H1 (cell line): ENCODE measurements around the gene KRTAP12-4. TPM values are rescaled to one million over a fixed set of nuclear protein-coding genes. Genes with fewer than 3 reads are reported as not detected.

Experiments
- CTCF ChIA-PET: fragments of 300-600 bp; sonication (Branson Sonifier 250); formaldehyde crosslinking; loops from one replicate; lab custom pipeline; 2021; ENCODE audit not compliant: partially characterized antibody; lab: Charles Lee
- POLR2A ChIA-PET: fragments of 300-600 bp; sonication (Branson Sonifier 250); formaldehyde crosslinking; loops from one replicate; lab custom pipeline; 2021; ENCODE audit warnings: inconsistent platforms; ENCODE audit not compliant: partially characterized antibody; lab: Charles Lee
- DNase-seq, 2 experiments: peaks; one replicate each; pipeline versions ENCODE4 v3.0.0 to v3.0.0-alpha.2; 2010 to 2022; ENCODE audit warnings: low spot score in 2 of 2, low read depth in 1 of 2, mixed read lengths in 1 of 2
- FAIRE-seq: peaks from 2 replicates; lab custom pipeline; 2011; peaks lifted over from hg19 to GRCh38; lab: Jason Lieb, UNC
- H2AFZ ChIP-seq: 2 replicates; pipeline ENCODE4 v1.8.1; 2012; ENCODE audit warnings: low read length, inconsistent platforms
- H2AK5ac ChIP-seq: 2 replicates; pipeline ENCODE4 v1.6.1; 2013; ENCODE audit warnings: low read depth, low read length
- H2BK120ac ChIP-seq: replicated peaks from 2 replicates; pipeline ENCODE3; 2013; ENCODE audit warnings: low read depth, low read length, inconsistent platforms
- H2BK12ac ChIP-seq: 2 replicates; pipeline ENCODE4 v1.6.1; 2013; ENCODE audit warnings: low read depth, low read length
- H2BK15ac ChIP-seq: 2 replicates; pipeline ENCODE4 v1.6.1; 2013; ENCODE audit warnings: low read length
- H2BK20ac ChIP-seq: 2 replicates; pipeline ENCODE4 v1.6.1; 2013; ENCODE audit warnings: low read length
- H2BK5ac ChIP-seq: 2 replicates; pipeline ENCODE4 v1.6.1; 2013; ENCODE audit warnings: low read depth, low read length
- H3K14ac ChIP-seq: 2 replicates; pipeline ENCODE4 v1.6.1; 2013; ENCODE audit warnings: inconsistent platforms; ENCODE audit not compliant: insufficient read length
- H3K18ac ChIP-seq: 2 replicates; pipeline ENCODE4 v1.6.1; 2013; ENCODE audit warnings: low read length; ENCODE audit errors: extremely low read depth
- H3K23ac ChIP-seq: 2 replicates; pipeline ENCODE4 v1.6.1; 2013; ENCODE audit warnings: inconsistent platforms; ENCODE audit not compliant: insufficient read length
- H3K23me2 ChIP-seq: 2 replicates; pipeline ENCODE4 v1.6.1; 2013; ENCODE audit warnings: low read depth, low read length
- H3K27ac ChIP-seq: 2 replicates; pipeline ENCODE4 v1.6.1; 2011; ENCODE audit warnings: low read depth, low read length, inconsistent platforms
- H3K27me3 ChIP-seq, 4 experiments: replicated peaks in 1 of 4; 1 replicate in 1 of 4; 2 replicates in 3 of 4; pipeline versions ENCODE4 v1.6.1 to v1.8.1; 2011 to 2013; ENCODE audit warnings: low read length in 3 of 4, mild to moderate bottlenecking in 3 of 4, inconsistent platforms in 2 of 4, mixed read lengths in 2 of 4, moderate library complexity in 1 of 4; ENCODE audit not compliant: control insufficient read depth in 3 of 4, insufficient read depth in 3 of 4; ENCODE audit errors: extremely low read depth in 1 of 4
- H3K36me3 ChIP-seq, 4 experiments: 2 replicates each; pipeline versions ENCODE4 v1.6.1 to v1.8.1; 2011 to 2013; ENCODE audit warnings: mild to moderate bottlenecking in 4 of 4, low read length in 3 of 4, moderate library complexity in 2 of 4, control low read depth in 1 of 4, inconsistent platforms in 1 of 4; ENCODE audit not compliant: insufficient read depth in 4 of 4, control insufficient read depth in 2 of 4
- H3K4ac ChIP-seq: replicated peaks from 2 replicates; pipeline ENCODE3; 2013; ENCODE audit warnings: low read length, low read depth, mixed read lengths, inconsistent platforms; ENCODE audit not compliant: insufficient read length
- H3K4me1 ChIP-seq, 4 experiments: replicated peaks in 1 of 4; 1 replicate in 1 of 4; 2 replicates in 3 of 4; pipeline versions ENCODE4 v1.6.1 to v1.8.1; 2011 to 2013; ENCODE audit warnings: low read length in 3 of 4, inconsistent platforms in 2 of 4, mixed read lengths in 1 of 4; ENCODE audit not compliant: insufficient read depth in 4 of 4, control insufficient read depth in 3 of 4
- H3K4me2 ChIP-seq, 2 experiments: 2 replicates each; pipeline versions ENCODE4 v1.6.1 to v1.8.1; 2011 to 2013; ENCODE audit warnings: low read depth in 2 of 2, low read length in 2 of 2, control low read depth in 1 of 2, inconsistent platforms in 1 of 2, mild to moderate bottlenecking in 1 of 2; ENCODE audit not compliant: insufficient read depth in 1 of 2
- H3K4me3 ChIP-seq, 4 experiments: fragments of 200-600, 300-600 bp in 1 of 4; sonication (generic), shearing (Covaris generic), sonication (Bioruptor Twin) in 1 of 4; 2 replicates each; pipeline versions ENCODE4 v1.5.1 to v1.8.1; 2011 to 2016; ENCODE audit warnings: low read length in 4 of 4, low read depth in 3 of 4, control low read depth in 2 of 4, inconsistent platforms in 2 of 4, mild to moderate bottlenecking in 2 of 4, mixed read lengths in 1 of 4, moderate library complexity in 1 of 4; ENCODE audit not compliant: insufficient read depth in 2 of 4; ENCODE audit errors: extremely low read depth in 1 of 4
- H3K56ac ChIP-seq: replicated peaks from 2 replicates; pipeline ENCODE3; 2013; ENCODE audit warnings: low read depth, mild to moderate bottlenecking, mixed read lengths, low read length, inconsistent platforms; ENCODE audit not compliant: insufficient read length
- H3K79me1 ChIP-seq: 2 replicates; pipeline ENCODE4 v1.6.1; 2013; ENCODE audit warnings: low read depth, low read length, control low read depth
- H3K79me2 ChIP-seq, 2 experiments: 2 replicates each; pipeline versions ENCODE4 v1.6.1 to v1.8.1; 2012 to 2013; ENCODE audit warnings: low read length in 2 of 2, mild to moderate bottlenecking in 2 of 2, inconsistent platforms in 1 of 2; ENCODE audit not compliant: insufficient read depth in 2 of 2, control insufficient read depth in 1 of 2
- H3K9ac ChIP-seq, 4 experiments: replicated peaks in 1 of 4; 1 replicate in 1 of 4; 2 replicates in 3 of 4; pipeline versions ENCODE4 v1.6.1 to v1.8.1; 2011 to 2013; ENCODE audit warnings: low read depth in 3 of 4, low read length in 3 of 4, control low read depth in 2 of 4, mild to moderate bottlenecking in 2 of 4, moderate library complexity in 2 of 4, inconsistent platforms in 1 of 4; ENCODE audit errors: extremely low read depth in 1 of 4
- H3K9me3 ChIP-seq, 2 experiments: 2 replicates each; pipeline versions ENCODE4 v1.6.1 to v1.8.1; 2012 to 2013; ENCODE audit warnings: mild to moderate bottlenecking in 2 of 2, moderate library complexity in 2 of 2, control low read depth in 1 of 2, inconsistent platforms in 1 of 2, low read depth in 1 of 2, low read length in 1 of 2, mixed read lengths in 1 of 2; ENCODE audit not compliant: insufficient read depth in 2 of 2
- H4K20me1 ChIP-seq, 2 experiments: replicated peaks in 1 of 2; 2 replicates each; pipeline versions ENCODE3 to v1.8.1; 2011 to 2013; ENCODE audit warnings: inconsistent platforms in 2 of 2, low read length in 2 of 2, mild to moderate bottlenecking in 1 of 2; ENCODE audit not compliant: insufficient read depth in 2 of 2, control insufficient read depth in 1 of 2
- H4K5ac ChIP-seq: 2 replicates; pipeline ENCODE4 v1.6.1; 2013; ENCODE audit warnings: low read length, low read depth, mixed read lengths, inconsistent platforms; ENCODE audit not compliant: insufficient read length
- H4K8ac ChIP-seq: 2 replicates; pipeline ENCODE4 v1.8.0; 2013; ENCODE audit warnings: mild to moderate bottlenecking, moderate library complexity, low read length, inconsistent platforms; ENCODE audit not compliant: insufficient read depth; ENCODE audit errors: extremely low read depth
- H4K91ac ChIP-seq: replicated peaks from 2 replicates; pipeline ENCODE3; 2013; ENCODE audit warnings: low read length, mixed read lengths, inconsistent platforms; ENCODE audit not compliant: insufficient read length
- KDM4A ChIP-seq: IDR thresholded peaks from one replicate; pipeline ENCODE4 v1.7.1; 2012; ENCODE audit warnings: low read depth, mild to moderate bottlenecking, moderate library complexity, low read length, inconsistent platforms; ENCODE audit not compliant: severe bottlenecking
- WGBS, 2 experiments: shearing (Covaris generic) in 1 of 2; methylation state at CpG; one replicate each; pipeline versions ENCODE4 v1.1.6 to v1.1.7; 2013 to 2015; ENCODE audit warnings: low lambda C conversion rate in 2 of 2, mixed read lengths in 2 of 2, inconsistent platforms in 1 of 2, low coverage in 1 of 2, missing lambda C conversion rate in 1 of 2; ENCODE audit not compliant: insufficient replicate concordance in 2 of 2, insufficient coverage in 1 of 2, insufficient read length in 1 of 2; ENCODE audit errors: extremely low coverage in 1 of 2, missing lambda C conversion rate in 1 of 2; 5-methylcytosine and 5-hydroxymethylcytosine counted together
- polyA plus RNA-seq, 7 experiments: library from polyadenylated mRNA; depleted of rRNA in 3 of 7; stranded (reverse) in 5 of 7; unstranded in 2 of 7; fragments of >200 nt in 5 of 7; fragments of 200-250 nt in 2 of 7; gene quantifications; 1 replicate in 5 of 7; 2 replicates in 1 of 7; 4 replicates in 1 of 7; pipeline versions ENCODE4 v1.2.1 to v1.2.3, GENCODE V29; 2011 to 2013; ENCODE audit warnings: missing spikeins in 2 of 7, mixed read lengths in 2 of 7
- total RNA-seq: library from RNA; stranded (reverse); fragmentation: NEBNext Ultra II Directional; extraction: Animal tissue kit (Norgen Biotek cat#: 25700); gene quantifications from 2 replicates; pipeline ENCODE4 v1.2.1, GENCODE V29; 2021

KRTAP12-4 gene
- total and polyA plus RNA-seq, 2 of the 8 experiments (the other 6 are each of a cell fraction or from before 2014, with no cell fraction given), result not detected

DNA sequence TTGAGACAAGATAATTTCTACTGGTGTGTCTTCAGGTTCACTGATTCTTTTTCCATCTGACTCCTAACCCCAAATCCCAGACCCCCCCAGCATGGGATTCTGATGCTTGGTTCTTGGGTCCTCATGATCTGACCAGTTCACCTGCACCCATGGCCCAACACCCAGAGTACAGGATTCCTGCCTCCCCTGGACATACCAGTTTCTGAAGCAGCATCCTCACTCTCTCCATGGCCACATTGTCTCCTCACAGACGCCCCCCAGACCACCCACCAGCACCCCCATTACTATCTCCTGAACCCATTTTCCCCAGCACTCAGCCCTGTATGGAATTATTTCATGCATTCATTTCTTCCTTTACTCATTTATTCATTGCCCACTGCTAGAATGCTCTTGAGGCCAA lies 2.4 kb upstream of the KRTAP12-4 start:
- FAIRE-seq, result no peak
- no peak for TF ChIP-seq KDM4A

More for the DNA sequence above, 2.4 kb upstream of the KRTAP12-4 start:
- peaks cover 0 to 9% (median 3%) of the 10 kb centered on the region in 4 experiments; a peak in 5 of 7 replicates for H3K4me1 ChIP-seq
- no peaks in the 10 kb centered on the region for H3K79me1 ChIP-seq
- no peak overlapping the region for H4K5ac ChIP-seq
- peaks cover 0 to 2% (median 0%) of the 10 kb centered on the region in 4 experiments; a peak in 1 of 7 replicates for H3K27me3 ChIP-seq
- no peak overlapping the region for H3K9ac ChIP-seq
- H3K18ac ChIP-seq, result no peak overlapping the region
- H2BK5ac ChIP-seq, result no peak overlapping the region
- no peak overlapping the region for H2BK120ac ChIP-seq
- H2BK20ac ChIP-seq, result no peak overlapping the region
- H2BK12ac ChIP-seq, result no peak overlapping the region
- H3K23ac ChIP-seq, result no peak overlapping the region
- H3K4me3 ChIP-seq, result no peak overlapping the region
- H3K27ac ChIP-seq, result no peak overlapping the region
- H3K79me2 ChIP-seq, result no peaks in the 10 kb centered on the region
- H3K4me2 ChIP-seq, result no peak overlapping the region
- no peak overlapping the region for H2BK15ac ChIP-seq
- H3K23me2 ChIP-seq, result no peaks in the 10 kb centered on the region
- ChIA-PET CTCF (no interaction called here), POLR2A (no interaction called here)
- 78% methylated on average over 1 of the region's 1 CpG; no CpG with 5 or more reads in 1 of the 2 experiments for WGBS, 2 experiments
- no peak overlapping the region for H3K4ac ChIP-seq
- H3K14ac ChIP-seq, result no peak overlapping the region
- H4K8ac ChIP-seq, result no peak overlapping the region
- no peak overlapping the region for H2AK5ac ChIP-seq
- no peak overlapping the region for H4K91ac ChIP-seq
- no peaks in the 10 kb centered on the region for H4K20me1 ChIP-seq
- H3K9me3 ChIP-seq, result peaks cover 0 to 4% of the 10 kb centered on the region in 2 experiments; a peak in 2 of 4 replicates
- no peak for DNase-seq
- no peak overlapping the region for H2AFZ ChIP-seq
- H3K36me3 ChIP-seq, result no peaks in the 10 kb centered on the region
- no peak overlapping the region for H3K56ac ChIP-seq
